Liver (tissue), 9 donors: ENCODE data around the gene CNNM1. TPM values are rescaled to one million over a fixed set of nuclear protein-coding genes. Genes with fewer than 3 reads are reported as not detected.

ENCODE experiments used
- DNase-seq: peaks from one replicate; pipeline ENCODE4 v3.0.0-alpha.2; 2017; ENCODE audit warnings: low spot score
- H3K27ac ChIP-seq, 2 donors: one replicate each; pipeline ENCODE4 v1.7.0; 2013; ENCODE audit warnings: inconsistent platforms in 2 of 2, low read length in 2 of 2, control low read depth in 1 of 2, low read depth in 1 of 2, mild to moderate bottlenecking in 1 of 2
- H3K27me3 ChIP-seq, 4 donors: one replicate each; pipeline versions ENCODE4 v1.6.1 to v1.7.0; 2013; ENCODE audit warnings: low read length in 3 of 4, inconsistent platforms in 1 of 4, mild to moderate bottlenecking in 1 of 4, moderate library complexity in 1 of 4; ENCODE audit not compliant: control insufficient read depth in 4 of 4, insufficient read depth in 4 of 4
- H3K36me3 ChIP-seq, 4 donors: one replicate each; pipeline versions ENCODE4 v1.6.1 to v1.7.0; 2013; ENCODE audit warnings: low read length in 3 of 4, mild to moderate bottlenecking in 3 of 4, low read depth in 1 of 4, moderate library complexity in 1 of 4; ENCODE audit not compliant: control insufficient read depth in 4 of 4, insufficient read depth in 3 of 4
- H3K4me1 ChIP-seq, 4 donors: one replicate each; pipeline versions ENCODE4 v1.6.1 to v1.7.0; 2013; ENCODE audit warnings: low read length in 3 of 4, mild to moderate bottlenecking in 3 of 4, moderate library complexity in 1 of 4; ENCODE audit not compliant: control insufficient read depth in 4 of 4, insufficient read depth in 4 of 4
- H3K4me3 ChIP-seq, 3 donors: one replicate each; pipeline versions ENCODE4 v1.6.1 to v1.7.0; 2013; ENCODE audit warnings: low read length in 3 of 3, control low read depth in 1 of 3, low read depth in 1 of 3, mild to moderate bottlenecking in 1 of 3
- H3K9ac ChIP-seq, 2 donors: one replicate each; pipeline ENCODE4 v1.7.0; 2013; ENCODE audit warnings: low read length in 2 of 2, mild to moderate bottlenecking in 2 of 2, moderate library complexity in 2 of 2, control low read depth in 1 of 2, low read depth in 1 of 2
- H3K9me3 ChIP-seq, 4 donors: one replicate each; pipeline versions ENCODE4 v1.6.1 to v1.7.0; 2013; ENCODE audit warnings: low read length in 3 of 4; ENCODE audit not compliant: control insufficient read depth in 4 of 4
- EGR1 ChIP-seq, 2 donors: IDR thresholded peaks; 2 replicates each; pipeline ENCODE4 v1.6.1; 2016 to 2018; ENCODE audit warnings: antibody characterized with exemption in 2 of 2, low read depth in 2 of 2
- FOXA1 ChIP-seq: IDR thresholded peaks from 2 replicates; pipeline ENCODE4 v1.6.1; 2016; ENCODE audit warnings: antibody characterized with exemption
- FOXA2 ChIP-seq: IDR thresholded peaks from 2 replicates; pipeline ENCODE4 v1.6.1; 2016; ENCODE audit warnings: antibody characterized with exemption
- GABPA ChIP-seq, 2 donors: IDR thresholded peaks in 1 of 2; conservative IDR thresholded peaks in 1 of 2; 2 replicates each; pipeline ENCODE4 v1.6.1; 2016; ENCODE audit warnings: antibody characterized with exemption in 2 of 2, mild to moderate bottlenecking in 1 of 2, moderate library complexity in 1 of 2
- HNF4G ChIP-seq: IDR thresholded peaks from 2 replicates; pipeline ENCODE4 v1.6.1; 2016; ENCODE audit warnings: antibody characterized with exemption
- JUND ChIP-seq, 2 donors: IDR thresholded peaks; 2 replicates each; pipeline ENCODE4 v1.6.1; 2016; ENCODE audit warnings: antibody characterized with exemption in 2 of 2
- MAX ChIP-seq: IDR thresholded peaks from 2 replicates; pipeline ENCODE4 v1.6.1; 2016; ENCODE audit warnings: antibody characterized with exemption
- NR2F2 ChIP-seq: IDR thresholded peaks from 2 replicates; pipeline ENCODE4 v1.6.1; 2016; ENCODE audit warnings: antibody characterized with exemption
- RAD21 ChIP-seq, 2 donors: IDR thresholded peaks; 2 replicates each; pipeline ENCODE4 v1.6.1; 2016; ENCODE audit warnings: antibody characterized with exemption in 2 of 2, mild to moderate bottlenecking in 2 of 2
- REST ChIP-seq: IDR thresholded peaks from 2 replicates; pipeline ENCODE4 v1.6.1; 2016; ENCODE audit warnings: antibody characterized with exemption, mild to moderate bottlenecking
- RXRA ChIP-seq, 2 donors: IDR thresholded peaks; 2 replicates each; pipeline ENCODE4 v1.6.1; 2017 to 2018; ENCODE audit warnings: antibody characterized with exemption in 2 of 2, mild to moderate bottlenecking in 1 of 2
- SP1 ChIP-seq: IDR thresholded peaks from 2 replicates; pipeline ENCODE4 v1.6.1; 2018; ENCODE audit warnings: antibody characterized with exemption, mild to moderate bottlenecking
- TAF1 ChIP-seq: conservative IDR thresholded peaks from 2 replicates; pipeline ENCODE4 v1.6.1; 2016; ENCODE audit warnings: antibody characterized with exemption, mild to moderate bottlenecking
- YY1 ChIP-seq: IDR thresholded peaks from 2 replicates; pipeline ENCODE4 v1.6.1; 2016; ENCODE audit warnings: antibody characterized with exemption, mild to moderate bottlenecking
- WGBS: extraction: QIAGEN DNeasy Blood & Tissue Kit; methylation state at CpG from one replicate; pipeline ENCODE4 v1.1.7; 2013; 5-methylcytosine and 5-hydroxymethylcytosine counted together
- polyA plus RNA-seq, 2 donors: library from polyadenylated mRNA; stranded (reverse) in 1 of 2; unstranded in 1 of 2; fragments of 200-250 nt in 1 of 2; fragments of >200 nt in 1 of 2; fragmentation: Nextera tagmentation in 1 of 2; extraction: Ambion mirVana in 1 of 2; gene quantifications; one replicate each; pipeline versions ENCODE4 v1.2.1 to v1.2.3, GENCODE V29; 2013 to 2015
- total RNA-seq, 2 donors: library from RNA; depleted of rRNA; stranded (reverse); fragments of >200 nt; gene quantifications; one replicate each; pipeline ENCODE4 v1.2.3, GENCODE V29; 2014
- TF ChIP-seq, protein P1 (sequence below): fragments of 150-350 bp; IDR thresholded peaks from 2 replicates; pipeline ENCODE4 v1.5.1; 2017; ENCODE audit warnings: improper control_type of control experiment, low read depth, low read length; ENCODE audit not compliant: missing input control
- TF ChIP-seq, protein P2 (sequence below): IDR thresholded peaks from 2 replicates; pipeline ENCODE4 v1.6.1; 2016; ENCODE audit warnings: antibody characterized with exemption
- TF ChIP-seq, protein P3 (sequence below): IDR thresholded peaks from 2 replicates; pipeline ENCODE4 v1.6.1; 2016; ENCODE audit warnings: antibody characterized with exemption
- donor health status: healthy.
- donor health status: healthy.
- donor health status: healthy.
- donor health status: healthy.
- donor health status: healthy.

The CNNM1 gene
- total and polyA plus RNA-seq, 4 donors, result 0.05 to 0.10 (median 0.07) TPM

- Histone ChIP-seq H3K27me3 (no peaks in the 10 kb centered on the region), H3K27ac (no peak overlapping the region), H3K4me1 (no peaks in the 10 kb centered on the region), H3K9me3 (no peaks in the 10 kb centered on the region), H3K9ac (no peak overlapping the region), H3K36me3 (no peaks in the 10 kb centered on the region), H3K4me3 (no peak overlapping the region)
- WGBS, result 80% methylated on average over 4 of the region's 4 CpGs
- TF ChIP-seq GABPA (IDR thresholded peaks at IDR 0.05 in 1 of 2, conservative IDR thresholded peaks at IDR 0.05 in 1 of 2), result no peak
- no peak for TF ChIP-seq RAD21 (IDR thresholded peaks at IDR 0.05)
- no peak for TF ChIP-seq YY1
- TF ChIP-seq HNF4G, result no peak
- no peak for DNase-seq
Measured at GRCh38 chr10:99387071-99387470, 57.9 kb downstream of the CNNM1 start.

DNA sequence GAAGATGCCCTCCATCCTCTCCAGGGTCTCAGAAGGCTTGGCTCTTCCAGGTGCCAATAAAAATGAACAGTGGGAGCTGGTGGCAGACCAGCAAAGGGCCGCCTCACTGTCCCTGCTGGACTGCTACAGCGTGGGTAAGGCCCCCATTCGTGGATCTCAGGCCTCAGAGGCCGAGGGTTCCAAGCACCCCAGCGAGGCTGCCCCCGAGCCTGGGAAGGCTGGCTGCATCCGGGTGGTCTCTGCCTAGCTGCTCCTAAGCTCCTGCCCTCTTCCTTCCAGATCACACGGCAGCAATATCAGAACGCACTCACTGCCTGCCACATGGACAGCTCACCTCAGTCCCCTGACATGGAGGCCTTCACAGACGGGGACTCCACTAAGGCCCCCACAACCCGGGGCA is 58.4 kb downstream of the CNNM1 start:
- Histone ChIP-seq H3K4me1 (peaks cover 0 to 2% (median 0%) of the 10 kb centered on the region in 4 donors), H3K9me3 (no peaks in the 10 kb centered on the region), H3K36me3 (no peaks in the 10 kb centered on the region), H3K27me3 (no peaks in the 10 kb centered on the region), H3K27ac (no peak overlapping the region), H3K4me3 (no peak overlapping the region), H3K9ac (no peak overlapping the region)
- DNase-seq, result no peak
- no peak for TF ChIP-seq TAF1
- no peak for TF ChIP-seq RXRA (IDR thresholded peaks at IDR 0.05)
- TF ChIP-seq RAD21 (IDR thresholded peaks at IDR 0.05), result no peak
- TF ChIP-seq FOXA2, result no peak
- TF ChIP-seq SP1, result no peak
- TF ChIP-seq HNF4G, result no peak
- no peak for TF ChIP-seq JUND (IDR thresholded peaks at IDR 0.05)
- TF ChIP-seq NR2F2, result no peak
- TF ChIP-seq, protein P1, sequence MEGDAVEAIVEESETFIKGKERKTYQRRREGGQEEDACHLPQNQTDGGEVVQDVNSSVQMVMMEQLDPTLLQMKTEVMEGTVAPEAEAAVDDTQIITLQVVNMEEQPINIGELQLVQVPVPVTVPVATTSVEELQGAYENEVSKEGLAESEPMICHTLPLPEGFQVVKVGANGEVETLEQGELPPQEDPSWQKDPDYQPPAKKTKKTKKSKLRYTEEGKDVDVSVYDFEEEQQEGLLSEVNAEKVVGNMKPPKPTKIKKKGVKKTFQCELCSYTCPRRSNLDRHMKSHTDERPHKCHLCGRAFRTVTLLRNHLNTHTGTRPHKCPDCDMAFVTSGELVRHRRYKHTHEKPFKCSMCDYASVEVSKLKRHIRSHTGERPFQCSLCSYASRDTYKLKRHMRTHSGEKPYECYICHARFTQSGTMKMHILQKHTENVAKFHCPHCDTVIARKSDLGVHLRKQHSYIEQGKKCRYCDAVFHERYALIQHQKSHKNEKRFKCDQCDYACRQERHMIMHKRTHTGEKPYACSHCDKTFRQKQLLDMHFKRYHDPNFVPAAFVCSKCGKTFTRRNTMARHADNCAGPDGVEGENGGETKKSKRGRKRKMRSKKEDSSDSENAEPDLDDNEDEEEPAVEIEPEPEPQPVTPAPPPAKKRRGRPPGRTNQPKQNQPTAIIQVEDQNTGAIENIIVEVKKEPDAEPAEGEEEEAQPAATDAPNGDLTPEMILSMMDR, result no peak
- TF ChIP-seq FOXA1, result no peak
- TF ChIP-seq, protein P2, sequence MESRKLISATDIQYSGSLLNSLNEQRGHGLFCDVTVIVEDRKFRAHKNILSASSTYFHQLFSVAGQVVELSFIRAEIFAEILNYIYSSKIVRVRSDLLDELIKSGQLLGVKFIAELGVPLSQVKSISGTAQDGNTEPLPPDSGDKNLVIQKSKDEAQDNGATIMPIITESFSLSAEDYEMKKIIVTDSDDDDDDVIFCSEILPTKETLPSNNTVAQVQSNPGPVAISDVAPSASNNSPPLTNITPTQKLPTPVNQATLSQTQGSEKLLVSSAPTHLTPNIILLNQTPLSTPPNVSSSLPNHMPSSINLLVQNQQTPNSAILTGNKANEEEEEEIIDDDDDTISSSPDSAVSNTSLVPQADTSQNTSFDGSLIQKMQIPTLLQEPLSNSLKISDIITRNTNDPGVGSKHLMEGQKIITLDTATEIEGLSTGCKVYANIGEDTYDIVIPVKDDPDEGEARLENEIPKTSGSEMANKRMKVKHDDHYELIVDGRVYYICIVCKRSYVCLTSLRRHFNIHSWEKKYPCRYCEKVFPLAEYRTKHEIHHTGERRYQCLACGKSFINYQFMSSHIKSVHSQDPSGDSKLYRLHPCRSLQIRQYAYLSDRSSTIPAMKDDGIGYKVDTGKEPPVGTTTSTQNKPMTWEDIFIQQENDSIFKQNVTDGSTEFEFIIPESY, result no peak
- no peak for TF ChIP-seq REST
- no peak for TF ChIP-seq GABPA (IDR thresholded peaks at IDR 0.05 in 1 of 2, conservative IDR thresholded peaks at IDR 0.05 in 1 of 2)
- TF ChIP-seq MAX, result no peak
- TF ChIP-seq YY1, result no peak
- TF ChIP-seq, protein P3, sequence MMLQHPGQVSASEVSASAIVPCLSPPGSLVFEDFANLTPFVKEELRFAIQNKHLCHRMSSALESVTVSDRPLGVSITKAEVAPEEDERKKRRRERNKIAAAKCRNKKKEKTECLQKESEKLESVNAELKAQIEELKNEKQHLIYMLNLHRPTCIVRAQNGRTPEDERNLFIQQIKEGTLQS, result no peak
- TF ChIP-seq EGR1 (IDR thresholded peaks at IDR 0.05; ENCODE audit: low read depth in 2 of 2), result no peak
- WGBS, result 87% methylated on average over 11 of the region's 11 CpGs
